ENCODE data around the gene KRT33A. TPM values are rescaled to one million over a fixed set of nuclear protein-coding genes. Genes with fewer than 3 reads are reported as not detected.
A peak's percentile ranks its signal among the peaks of the same experiment; 100 is the strongest.

Gene KRT33A
- total and polyA plus RNA-seq, 8 donors: not detected

GRCh38 chr17:41326173-41327145 lies 24.2 kb downstream of the KRT33A start:
- TF ChIP-seq CTCF (IDR thresholded peaks at IDR 0.05): no peak
- intact Hi-C loops (cut with DNase I): loop anchor here in 1 of 3 donors (5.0 kb wide), 1 partner anchor 419 kb away; no protein-coding TSS in a partner anchor
- FAIRE-seq (no peak), ATAC-seq (no peak), DNase-seq (no peak)
- H3K27ac ChIP-seq: no peak overlapping the region
- no peaks in the 10 kb centered on the region for H3K27me3 ChIP-seq
- no peaks in the 10 kb centered on the region for H3K4me1 ChIP-seq
- WGBS, 2 donors: 66 to 71% methylated on average over 18 of the region's 18 CpGs
- H3K4me3 ChIP-seq: no peak overlapping the region
- no peaks in the 10 kb centered on the region for H3K36me3 ChIP-seq
- no peaks in the 10 kb centered on the region for H3K9me3 ChIP-seq

GRCh38 chr17:41325611-41326010 lies 25.0 kb downstream of the KRT33A start:
- no peak for TF ChIP-seq CTCF (IDR thresholded peaks at IDR 0.05)
- Histone ChIP-seq H3K9me3 (no peaks in the 10 kb centered on the region), H3K27ac (no peak overlapping the region), H3K36me3 (no peaks in the 10 kb centered on the region), H3K4me3 (no peak overlapping the region), H3K4me1 (no peaks in the 10 kb centered on the region), H3K27me3 (no peaks in the 10 kb centered on the region)
- DNase-seq (peak in 1 of 6 donors; percentile 38), ATAC-seq (no peak), FAIRE-seq (no peak)
- WGBS, 2 donors: 61 to 69% methylated on average over 6 of the region's 6 CpGs
- intact Hi-C loops (cut with DNase I): loop anchor here in 1 of 3 donors (5.0 kb wide), 1 partner anchor 418 kb away; no protein-coding TSS in a partner anchor

- peak in 1 of 6 donors; percentile 39 for DNase-seq
- no peak for ATAC-seq
- Histone ChIP-seq H3K36me3 (no peaks in the 10 kb centered on the region), H3K4me1 (no peaks in the 10 kb centered on the region), H3K27ac (no peak overlapping the region), H3K9me3 (no peaks in the 10 kb centered on the region), H3K27me3 (no peaks in the 10 kb centered on the region), H3K4me3 (no peak overlapping the region)
- intact Hi-C loops (cut with DNase I): loop anchor here in 1 of 3 donors (5.0 kb wide), 1 partner anchor 418 kb away; no protein-coding TSS in a partner anchor
- TF ChIP-seq CTCF (IDR thresholded peaks at IDR 0.05): no peak
- no peak for FAIRE-seq
- 58 to 72% methylated on average over 10 of the region's 10 CpGs for WGBS, 2 donors
These were observed 25.5 kb downstream of the KRT33A start for GRCh38 chr17:41325126-41325525.

- peak in 1 of 6 donors; percentile 43 for DNase-seq
- Histone ChIP-seq H3K36me3 (no peaks in the 10 kb centered on the region), H3K9me3 (no peaks in the 10 kb centered on the region), H3K4me1 (no peaks in the 10 kb centered on the region), H3K27ac (no peak overlapping the region), H3K4me3 (no peak overlapping the region), H3K27me3 (no peaks in the 10 kb centered on the region)
- FAIRE-seq: no peak
- WGBS, 2 donors: 38 to 42% methylated on average over 15 to 16 of the region's 16 CpGs
- peak in 3 of 4 donors; percentile 58 to 75 (median 71) for ATAC-seq
- no peak for TF ChIP-seq CTCF (IDR thresholded peaks at IDR 0.05)
- intact Hi-C loops (cut with DNase I): loop anchor here in 1 of 3 donors (5.0 kb wide), 1 partner anchor 417 kb away; no protein-coding TSS in a partner anchor
These were observed 26.2 kb downstream of the KRT33A start for GRCh38 chr17:41324180-41325075.
